DOHH2 (cell line): ENCODE measurements around the gene CYLD.

Source experiments
- H3F3A ChIP-seq: fragments of 200-600 bp; sonication (generic), shearing (Covaris generic); 2 replicates; pipeline ENCODE4 v1.6.0; 2016; ENCODE audit warnings: antibody characterized with exemption, mild to moderate bottlenecking; ENCODE audit not compliant: control insufficient read depth, insufficient read depth
- H3K27ac ChIP-seq: fragments of 200-600 bp; sonication (generic); 2 replicates; pipeline ENCODE4 v1.5.1; 2014; ENCODE audit warnings: low read depth, mild to moderate bottlenecking, low read length, moderate library complexity
- H3K27me3 ChIP-seq: fragments of 200-600 bp; sonication (generic); 2 replicates; pipeline ENCODE4 v1.6.1; 2014; ENCODE audit warnings: mild to moderate bottlenecking, low read length, mixed read lengths; ENCODE audit not compliant: control insufficient read depth
- H3K36me3 ChIP-seq: fragments of 200-600 bp; sonication (generic); 2 replicates; pipeline ENCODE4 v1.6.1; 2014; ENCODE audit warnings: mild to moderate bottlenecking, low read length, moderate library complexity, mixed read lengths; ENCODE audit not compliant: control insufficient read depth
- H3K4me1 ChIP-seq: fragments of 200-600 bp; sonication (generic); 2 replicates; pipeline ENCODE4 v1.6.1; 2014; ENCODE audit warnings: mild to moderate bottlenecking, low read length, mixed read lengths; ENCODE audit not compliant: control insufficient read depth
- H3K4me2 ChIP-seq: fragments of 200-600 bp; sonication (generic); 2 replicates; pipeline ENCODE4 v1.6.0; 2014; ENCODE audit warnings: mild to moderate bottlenecking, low read length, moderate library complexity
- H3K4me3 ChIP-seq: fragments of 200-600 bp; sonication (generic); 2 replicates; pipeline ENCODE4 v1.5.1; 2014; ENCODE audit warnings: mild to moderate bottlenecking, low read length, mixed read lengths
- H3K79me2 ChIP-seq: fragments of 200-600 bp; sonication (generic); 2 replicates; pipeline ENCODE4 v1.6.1; 2014; ENCODE audit warnings: mild to moderate bottlenecking, low read length, mixed read lengths; ENCODE audit not compliant: control insufficient read depth
- H3K9me2 ChIP-seq: fragments of 200-600 bp; sonication (generic); replicated peaks from 2 replicates; pipeline ENCODE4 v1.6.1; 2014; ENCODE audit warnings: mild to moderate bottlenecking, low read length, mixed read lengths; ENCODE audit not compliant: control insufficient read depth
- H3K9me3 ChIP-seq: fragments of 200-600 bp; sonication (generic); 2 replicates; pipeline ENCODE4 v1.6.1; 2014; ENCODE audit warnings: antibody characterized with exemption, low read length, mixed read lengths; ENCODE audit not compliant: control insufficient read depth, insufficient read depth
- H4K20me1 ChIP-seq: fragments of 200-600 bp; sonication (generic); 2 replicates; pipeline ENCODE4 v1.6.0; 2014; ENCODE audit warnings: low read depth, mild to moderate bottlenecking, antibody characterized with exemption, low read length, moderate library complexity; ENCODE audit not compliant: control insufficient read depth, insufficient read depth
- EZH2phosphoT487 ChIP-seq: fragments of 200-600 bp; sonication (generic); IDR thresholded peaks from 2 replicates; pipeline ENCODE4 v1.6.1; 2017; ENCODE audit warnings: borderline replicate concordance, mild to moderate bottlenecking, antibody characterized with exemption, low read length, moderate library complexity, mixed read lengths
- TF ChIP-seq, protein P1 (sequence below): fragments of 200-600 bp; sonication (generic); IDR thresholded peaks from one replicate; pipeline ENCODE4 v1.5.1; 2014; ENCODE audit warnings: antibody characterized with exemption, mild to moderate bottlenecking, low read depth, low read length; ENCODE audit not compliant: poor library complexity, severe bottlenecking

CYLD gene

DNA sequence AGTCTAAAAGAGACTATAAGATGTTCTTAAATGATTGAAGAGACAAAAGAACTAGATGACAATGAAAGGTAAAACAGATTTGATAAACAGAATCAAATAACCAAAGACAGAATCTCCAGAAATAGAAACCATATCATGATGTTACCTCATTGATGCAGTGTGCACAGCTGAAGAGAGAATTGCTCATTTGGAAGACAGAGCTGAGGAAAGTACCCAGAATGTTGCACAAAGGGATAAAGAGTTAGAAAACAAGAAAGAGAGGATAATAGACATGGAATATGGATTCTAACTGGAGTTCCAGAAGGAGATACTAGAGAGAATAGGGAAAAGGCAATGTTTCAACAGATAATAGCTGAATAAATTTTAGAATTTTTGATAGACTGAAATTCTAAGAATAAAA is 47.9 kb downstream of the CYLD start:
- H3K4me1 ChIP-seq = no peaks in the 10 kb centered on the region
- no peaks in the 10 kb centered on the region for H3K36me3 ChIP-seq
- no peaks in the 10 kb centered on the region for H4K20me1 ChIP-seq
- H3K4me2 ChIP-seq = no peak overlapping the region
- no peak for TF ChIP-seq EZH2phosphoT487
- TF ChIP-seq, protein P1, sequence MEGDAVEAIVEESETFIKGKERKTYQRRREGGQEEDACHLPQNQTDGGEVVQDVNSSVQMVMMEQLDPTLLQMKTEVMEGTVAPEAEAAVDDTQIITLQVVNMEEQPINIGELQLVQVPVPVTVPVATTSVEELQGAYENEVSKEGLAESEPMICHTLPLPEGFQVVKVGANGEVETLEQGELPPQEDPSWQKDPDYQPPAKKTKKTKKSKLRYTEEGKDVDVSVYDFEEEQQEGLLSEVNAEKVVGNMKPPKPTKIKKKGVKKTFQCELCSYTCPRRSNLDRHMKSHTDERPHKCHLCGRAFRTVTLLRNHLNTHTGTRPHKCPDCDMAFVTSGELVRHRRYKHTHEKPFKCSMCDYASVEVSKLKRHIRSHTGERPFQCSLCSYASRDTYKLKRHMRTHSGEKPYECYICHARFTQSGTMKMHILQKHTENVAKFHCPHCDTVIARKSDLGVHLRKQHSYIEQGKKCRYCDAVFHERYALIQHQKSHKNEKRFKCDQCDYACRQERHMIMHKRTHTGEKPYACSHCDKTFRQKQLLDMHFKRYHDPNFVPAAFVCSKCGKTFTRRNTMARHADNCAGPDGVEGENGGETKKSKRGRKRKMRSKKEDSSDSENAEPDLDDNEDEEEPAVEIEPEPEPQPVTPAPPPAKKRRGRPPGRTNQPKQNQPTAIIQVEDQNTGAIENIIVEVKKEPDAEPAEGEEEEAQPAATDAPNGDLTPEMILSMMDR = no peak
- H3K79me2 ChIP-seq = no peaks in the 10 kb centered on the region
- no peak overlapping the region for H3K27ac ChIP-seq
- no peaks in the 10 kb centered on the region for H3K27me3 ChIP-seq
- H3K9me2 ChIP-seq = no peaks in the 10 kb centered on the region
- H3K4me3 ChIP-seq = no peak overlapping the region
- H3K9me3 ChIP-seq = no peaks in the 10 kb centered on the region
- H3F3A ChIP-seq = no peaks in the 10 kb centered on the region

DNA sequence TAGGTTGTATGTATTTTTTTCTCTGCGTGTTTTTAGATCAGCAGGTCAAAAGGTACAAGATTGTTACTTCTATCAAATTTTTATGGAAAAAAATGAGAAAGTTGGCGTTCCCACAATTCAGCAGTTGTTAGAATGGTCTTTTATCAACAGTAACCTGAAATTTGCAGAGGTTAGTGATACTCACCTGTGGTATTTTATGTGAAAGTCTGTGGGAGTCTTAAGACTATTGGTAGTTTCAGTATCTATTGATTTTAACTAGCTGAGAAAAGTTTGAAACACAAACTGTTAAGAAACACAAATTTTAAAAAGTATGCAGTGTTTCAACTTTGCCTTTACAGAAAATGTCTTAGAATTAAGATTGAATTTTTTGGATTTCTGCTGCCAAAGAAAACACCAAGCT is 49.6 kb downstream of the CYLD start:
- H3K79me2 ChIP-seq = no peaks in the 10 kb centered on the region
- no peaks in the 10 kb centered on the region for H3K9me2 ChIP-seq
- no peaks in the 10 kb centered on the region for H3K36me3 ChIP-seq
- H3K4me2 ChIP-seq = no peak overlapping the region
- H3K9me3 ChIP-seq = no peaks in the 10 kb centered on the region
- TF ChIP-seq, protein P1 = no peak
- no peaks in the 10 kb centered on the region for H4K20me1 ChIP-seq
- H3K4me1 ChIP-seq = no peaks in the 10 kb centered on the region
- no peaks in the 10 kb centered on the region for H3K27me3 ChIP-seq
- H3K4me3 ChIP-seq = no peak overlapping the region
- H3K27ac ChIP-seq = no peak overlapping the region
- no peaks in the 10 kb centered on the region for H3F3A ChIP-seq

DNA sequence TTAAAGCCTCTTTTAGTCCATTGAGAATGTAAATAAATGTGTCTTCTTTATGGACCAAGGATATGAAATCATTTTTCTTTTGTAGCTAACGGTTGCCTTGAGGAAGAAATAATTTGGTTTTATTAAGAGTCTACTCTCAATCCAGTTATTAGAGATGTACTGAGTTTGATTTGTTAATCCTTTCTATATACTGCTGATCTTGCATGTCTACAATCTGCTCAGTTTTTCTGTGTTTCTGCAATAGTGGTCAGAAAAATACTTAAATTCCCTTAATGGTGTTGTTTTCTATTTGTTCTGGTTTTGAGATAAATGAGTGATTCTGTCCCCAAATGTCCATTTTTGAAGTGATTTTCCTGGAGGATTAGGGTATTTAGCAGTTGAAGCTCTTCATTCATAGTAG is 54.9 kb downstream of the CYLD start:
- no peaks in the 10 kb centered on the region for H3K27me3 ChIP-seq
- H3K9me2 ChIP-seq = no peaks in the 10 kb centered on the region
- no peaks in the 10 kb centered on the region for H3K4me1 ChIP-seq
- no peak overlapping the region for H3K27ac ChIP-seq
- H4K20me1 ChIP-seq = no peaks in the 10 kb centered on the region
- H3K9me3 ChIP-seq = no peaks in the 10 kb centered on the region
- H3K4me2 ChIP-seq = no peak overlapping the region
- no peaks in the 10 kb centered on the region for H3F3A ChIP-seq
- no peak for TF ChIP-seq EZH2phosphoT487
- TF ChIP-seq, protein P1 = no peak
- no peaks in the 10 kb centered on the region for H3K36me3 ChIP-seq
- H3K4me3 ChIP-seq = no peak overlapping the region
- H3K79me2 ChIP-seq = no peaks in the 10 kb centered on the region

DNA sequence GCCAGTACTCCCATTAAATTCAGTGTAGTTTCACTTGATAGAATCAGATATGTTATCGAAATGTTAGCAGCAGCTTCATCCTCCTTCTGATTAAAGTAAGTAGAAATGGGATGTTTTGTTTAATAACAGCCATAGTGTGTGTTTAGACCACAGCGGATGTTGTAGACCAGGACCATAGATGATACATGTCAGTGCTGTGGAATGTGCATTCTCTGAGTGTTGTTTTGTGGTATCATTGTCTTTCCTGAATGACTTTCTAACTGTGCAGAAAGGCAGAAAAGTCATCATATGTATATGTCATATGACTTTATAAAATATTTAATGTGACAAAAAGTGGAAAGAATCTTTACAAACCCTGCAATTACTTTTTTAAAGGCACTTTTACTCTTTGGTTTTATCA is 55.6 kb downstream of the CYLD start:
- no peak for TF ChIP-seq EZH2phosphoT487
- TF ChIP-seq, protein P1 = no peak
- Histone ChIP-seq H3K27ac (no peak overlapping the region), H4K20me1 (no peaks in the 10 kb centered on the region), H3K79me2 (no peaks in the 10 kb centered on the region), H3K4me1 (no peaks in the 10 kb centered on the region), H3K9me3 (no peaks in the 10 kb centered on the region), H3K4me3 (no peak overlapping the region), H3F3A (no peaks in the 10 kb centered on the region), H3K27me3 (no peaks in the 10 kb centered on the region), H3K36me3 (no peaks in the 10 kb centered on the region), H3K4me2 (no peak overlapping the region), H3K9me2 (no peaks in the 10 kb centered on the region)
